Measurements from ENCODE around the gene PLD1. TPM values are rescaled to one million over a fixed set of nuclear protein-coding genes. Genes with fewer than 3 reads are reported as not detected.

Gene PLD1
- total RNA-seq, 5 donors from 2014 or later (not counting 1 experiment from before 2014, with no cell fraction given) = 1.8 to 3.9 (median 3.2) TPM

GRCh38 chr3:171703144-171703543 is 107.1 kb downstream of the PLD1 start:
- CTCF ChIA-PET = interaction anchor here in 1 of 2 donors (1.2 to 1.8 kb wide), 2 partner anchors 131 to 639 kb away, joined by 3 to 9 read pairs; no protein-coding TSS in a partner anchor
- POLR2A ChIA-PET = no interaction called here
- no peak for DNase-seq

DNA sequence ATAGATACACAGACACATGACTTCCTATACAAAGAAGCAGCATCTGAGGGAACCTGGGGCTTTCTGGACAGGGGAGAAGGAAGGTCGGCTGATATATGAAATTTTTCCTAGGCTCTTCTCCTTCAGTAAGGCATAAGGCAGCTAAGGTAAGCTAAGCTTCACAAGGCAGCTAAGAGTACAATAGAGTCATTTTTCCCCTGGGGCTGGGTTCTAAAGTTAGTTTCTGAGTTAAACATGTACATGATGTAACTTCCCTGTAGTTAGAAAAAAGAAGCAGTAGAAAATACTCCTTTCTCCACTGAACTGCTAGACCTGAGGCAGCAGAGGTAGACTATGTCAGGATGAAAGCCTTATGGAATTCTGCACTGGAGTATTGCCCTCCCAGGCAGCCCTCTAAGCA is 109.6 kb downstream of the PLD1 start:
- Histone ChIP-seq H3K4me3 (ENCODE audit: control insufficient read depth in 1 of 2, extremely low read depth in 1 of 2, low read length in 1 of 2) (no peak overlapping the region), H3K4me1 (ENCODE audit: control insufficient read depth in 1 of 2, extremely low read depth in 1 of 2, insufficient read depth in 2 of 2, low read length in 2 of 2) (no peaks in the 10 kb centered on the region), H3K27ac (ENCODE audit: low read length) (no peak overlapping the region), H3K36me3 (ENCODE audit: control insufficient read depth in 2 of 2, extremely low read depth in 1 of 2, insufficient read depth in 1 of 2, low read length in 1 of 2) (no peaks in the 10 kb centered on the region), H3K27me3 (replicated peaks in 1 of 2; ENCODE audit: control insufficient read depth in 2 of 2, extremely low read depth in 1 of 2, insufficient read depth in 2 of 2, low read length in 1 of 2) (peaks cover 0 to 3% of the 10 kb centered on the region in 2 experiments), H3K9me3 (no peaks in the 10 kb centered on the region)
- H3K4me1 Mint-ChIP-seq = no peaks in the 10 kb centered on the region
- H3K27ac Mint-ChIP-seq = no peak overlapping the region
- DNase-seq = no peak
- no peak for ATAC-seq (replicated peaks in 1 of 4)
- H3K27me3 Mint-ChIP-seq = peaks cover 25 to 28% of the 10 kb centered on the region in 2 donors
- peaks cover 0 to 6% (median 0%) of the 10 kb centered on the region in 3 donors for H3K9me3 Mint-ChIP-seq
- WGBS (ENCODE audit: insufficient coverage) = no CpG with 5 or more reads among the region's 1 CpG
- ChIA-PET POLR2A (no interaction called here), CTCF (no interaction called here)
- no peak overlapping the region for H3K4me3 Mint-ChIP-seq
- no peaks in the 10 kb centered on the region for H3K36me3 Mint-ChIP-seq

More at GRCh38 chr3:171703144-171703543, 107.1 kb downstream of the PLD1 start:
- no peaks in the 10 kb centered on the region for H3K4me1 ChIP-seq (ENCODE audit: control insufficient read depth in 1 of 2, extremely low read depth in 1 of 2, insufficient read depth in 2 of 2, low read length in 2 of 2)
- ATAC-seq (replicated peaks in 1 of 4) = no peak
- no CpG with 5 or more reads among the region's 2 CpGs for WGBS (ENCODE audit: insufficient coverage)
- no peak overlapping the region for H3K4me3 ChIP-seq (ENCODE audit: control insufficient read depth in 1 of 2, extremely low read depth in 1 of 2, low read length in 1 of 2)
- no peaks in the 10 kb centered on the region for H3K27me3 ChIP-seq (replicated peaks in 1 of 2; ENCODE audit: control insufficient read depth in 2 of 2, extremely low read depth in 1 of 2, insufficient read depth in 2 of 2, low read length in 1 of 2)
- Mint-ChIP-seq H3K27ac (no peak overlapping the region), H3K4me1 (no peaks in the 10 kb centered on the region), H3K4me3 (no peak overlapping the region), H3K9me3 (peaks cover 0 to 6% (median 0%) of the 10 kb centered on the region in 3 donors), H3K36me3 (no peaks in the 10 kb centered on the region), H3K27me3 (peaks cover 17 to 20% of the 10 kb centered on the region in 2 donors)
- no peaks in the 10 kb centered on the region for H3K9me3 ChIP-seq
- no peaks in the 10 kb centered on the region for H3K36me3 ChIP-seq (ENCODE audit: control insufficient read depth in 2 of 2, extremely low read depth in 1 of 2, insufficient read depth in 1 of 2, low read length in 1 of 2)
- H3K27ac ChIP-seq (ENCODE audit: low read length) = no peak overlapping the region

DNA sequence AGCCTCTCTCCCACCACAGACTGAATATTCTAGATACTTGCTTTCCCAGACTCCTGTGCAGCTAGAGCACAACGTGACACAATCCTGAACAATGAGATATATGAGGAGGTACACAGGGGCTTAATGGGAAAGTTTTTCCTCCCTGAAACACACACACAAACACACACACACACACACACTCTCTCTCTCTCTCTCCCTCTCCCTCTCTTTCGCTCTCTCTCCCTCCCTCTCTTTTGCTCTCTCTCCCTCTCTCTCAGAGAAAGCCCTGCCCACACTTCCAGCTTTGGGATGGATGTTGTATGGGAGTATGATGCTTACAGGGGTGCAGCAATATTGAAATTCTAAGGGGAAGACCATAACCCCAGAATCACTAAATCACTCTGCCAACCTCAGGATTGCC is 110.1 kb downstream of the PLD1 start:
- Histone ChIP-seq H3K27me3 (replicated peaks in 1 of 2; ENCODE audit: control insufficient read depth in 2 of 2, extremely low read depth in 1 of 2, insufficient read depth in 2 of 2, low read length in 1 of 2) (peaks cover 0 to 3% of the 10 kb centered on the region in 2 experiments), H3K27ac (ENCODE audit: low read length) (no peak overlapping the region), H3K36me3 (ENCODE audit: control insufficient read depth in 2 of 2, extremely low read depth in 1 of 2, insufficient read depth in 1 of 2, low read length in 1 of 2) (no peaks in the 10 kb centered on the region), H3K9me3 (no peaks in the 10 kb centered on the region), H3K4me1 (ENCODE audit: control insufficient read depth in 1 of 2, extremely low read depth in 1 of 2, insufficient read depth in 2 of 2, low read length in 2 of 2) (no peaks in the 10 kb centered on the region), H3K4me3 (ENCODE audit: control insufficient read depth in 1 of 2, extremely low read depth in 1 of 2, low read length in 1 of 2) (no peak overlapping the region)
- POLR2A ChIA-PET = no interaction called here
- H3K27ac Mint-ChIP-seq = no peak overlapping the region
- H3K4me3 Mint-ChIP-seq = no peak overlapping the region
- DNase-seq = no peak
- ATAC-seq (replicated peaks in 1 of 4) = no peak
- CTCF ChIA-PET = no interaction called here
- H3K27me3 Mint-ChIP-seq = peaks cover 25 to 28% of the 10 kb centered on the region in 2 donors
- WGBS (ENCODE audit: insufficient coverage) = no CpG with 5 or more reads among the region's 2 CpGs
- H3K4me1 Mint-ChIP-seq = no peaks in the 10 kb centered on the region
- H3K36me3 Mint-ChIP-seq = no peaks in the 10 kb centered on the region
- peaks cover 0 to 6% (median 0%) of the 10 kb centered on the region in 3 donors for H3K9me3 Mint-ChIP-seq

DNA sequence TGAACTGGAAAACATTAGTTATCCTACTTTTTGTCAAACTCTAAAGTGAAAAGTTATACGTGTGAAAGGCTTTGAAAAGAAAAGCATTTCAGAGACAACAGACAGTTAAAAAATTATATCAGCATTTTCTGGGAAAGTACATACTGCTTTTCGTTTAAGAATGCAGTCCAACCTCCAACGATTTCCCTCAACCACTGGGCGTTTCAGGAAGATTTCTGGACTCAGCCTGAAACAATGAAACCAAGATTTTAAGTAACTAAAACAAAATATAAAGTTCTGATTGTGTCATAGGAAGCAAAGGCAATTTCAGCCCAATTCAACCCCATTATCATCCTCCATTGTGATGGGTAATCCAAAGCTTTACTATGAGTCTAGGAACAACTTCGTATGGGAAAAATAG is 110.7 kb downstream of the PLD1 start:
- no peaks in the 10 kb centered on the region for H3K9me3 ChIP-seq
- no peak overlapping the region for H3K4me3 ChIP-seq (ENCODE audit: control insufficient read depth in 1 of 2, extremely low read depth in 1 of 2, low read length in 1 of 2)
- no peaks in the 10 kb centered on the region for H3K4me1 ChIP-seq (ENCODE audit: control insufficient read depth in 1 of 2, extremely low read depth in 1 of 2, insufficient read depth in 2 of 2, low read length in 2 of 2)
- DNase-seq (no peak), ATAC-seq (replicated peaks in 1 of 4) (no peak)
- H3K36me3 ChIP-seq (ENCODE audit: control insufficient read depth in 2 of 2, extremely low read depth in 1 of 2, insufficient read depth in 1 of 2, low read length in 1 of 2) = no peaks in the 10 kb centered on the region
- H3K4me1 Mint-ChIP-seq = no peaks in the 10 kb centered on the region
- no peak overlapping the region for H3K4me3 Mint-ChIP-seq
- ChIA-PET CTCF (interaction anchor here (0.5 to 0.6 kb wide), 2 partner anchors 221 to 1013 kb away, joined by 3 to 4 read pairs; no protein-coding TSS in a partner anchor), POLR2A (no interaction called here)
- H3K27ac Mint-ChIP-seq = no peak overlapping the region
- no peaks in the 10 kb centered on the region for H3K36me3 Mint-ChIP-seq
- WGBS (ENCODE audit: insufficient coverage) = 100% methylated on average over 1 of the region's 5 CpGs
- peaks cover 0 to 6% (median 0%) of the 10 kb centered on the region in 3 donors for H3K9me3 Mint-ChIP-seq
- peaks cover 0 to 3% of the 10 kb centered on the region in 2 experiments for H3K27me3 ChIP-seq (replicated peaks in 1 of 2; ENCODE audit: control insufficient read depth in 2 of 2, extremely low read depth in 1 of 2, insufficient read depth in 2 of 2, low read length in 1 of 2)
- peaks cover 25 to 28% of the 10 kb centered on the region in 2 donors for H3K27me3 Mint-ChIP-seq
- H3K27ac ChIP-seq (ENCODE audit: low read length) = no peak overlapping the region

GRCh38 chr3:171696805-171697204 is 113.5 kb downstream of the PLD1 start:
- H3K9me3 ChIP-seq = no peaks in the 10 kb centered on the region
- no peak overlapping the region for H3K4me3 ChIP-seq (ENCODE audit: control insufficient read depth in 1 of 2, extremely low read depth in 1 of 2, low read length in 1 of 2)
- Mint-ChIP-seq H3K27ac (no peak overlapping the region), H3K4me1 (no peaks in the 10 kb centered on the region), H3K27me3 (peaks cover 24 to 32% of the 10 kb centered on the region in 2 donors), H3K9me3 (no peaks in the 10 kb centered on the region), H3K4me3 (no peak overlapping the region), H3K36me3 (no peaks in the 10 kb centered on the region)
- ChIA-PET POLR2A (no interaction called here), CTCF (interaction anchor here in 1 of 2 donors (0.7 kb wide), 3 partner anchors 18 to 43 kb away, joined by 3 to 6 read pairs (median 4); no protein-coding TSS in a partner anchor)
- peaks cover 0 to 3% of the 10 kb centered on the region in 2 experiments for H3K27me3 ChIP-seq (replicated peaks in 1 of 2; ENCODE audit: control insufficient read depth in 2 of 2, extremely low read depth in 1 of 2, insufficient read depth in 2 of 2, low read length in 1 of 2)
- ATAC-seq (replicated peaks in 1 of 4) (no peak), DNase-seq (no peak)
- H3K27ac ChIP-seq (ENCODE audit: low read length) = no peak overlapping the region
- H3K4me1 ChIP-seq (ENCODE audit: control insufficient read depth in 1 of 2, extremely low read depth in 1 of 2, insufficient read depth in 2 of 2, low read length in 2 of 2) = no peaks in the 10 kb centered on the region
- H3K36me3 ChIP-seq (ENCODE audit: control insufficient read depth in 2 of 2, extremely low read depth in 1 of 2, insufficient read depth in 1 of 2, low read length in 1 of 2) = no peaks in the 10 kb centered on the region
- WGBS (ENCODE audit: insufficient coverage) = 92% methylated on average over 5 of the region's 6 CpGs

DNA sequence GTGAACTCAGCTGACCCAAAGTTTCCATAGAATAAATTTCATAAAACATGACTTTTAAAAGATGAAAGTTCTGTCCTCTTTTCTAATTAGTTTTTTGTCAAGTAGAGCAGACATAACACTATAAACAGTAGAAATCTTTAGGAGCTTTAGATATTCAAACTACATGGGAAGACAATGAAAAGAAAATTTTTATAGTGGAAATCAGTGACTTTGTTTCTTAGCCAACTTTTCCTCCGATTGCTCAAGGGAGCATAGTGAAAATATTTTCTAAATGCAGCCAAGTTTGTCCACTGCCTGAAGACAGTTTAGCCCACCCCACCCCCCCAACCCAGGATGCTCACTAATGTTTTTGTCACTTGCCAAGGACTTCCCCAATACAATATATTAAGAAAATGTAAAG is 114.9 kb downstream of the PLD1 start:
- no peaks in the 10 kb centered on the region for H3K36me3 Mint-ChIP-seq
- no peaks in the 10 kb centered on the region for H3K4me1 ChIP-seq (ENCODE audit: control insufficient read depth in 1 of 2, extremely low read depth in 1 of 2, insufficient read depth in 2 of 2, low read length in 2 of 2)
- H3K27ac ChIP-seq (ENCODE audit: low read length) = no peak overlapping the region
- ChIA-PET CTCF (no interaction called here), POLR2A (no interaction called here)
- peaks cover 0 to 3% of the 10 kb centered on the region in 2 experiments for H3K27me3 ChIP-seq (replicated peaks in 1 of 2; ENCODE audit: control insufficient read depth in 2 of 2, extremely low read depth in 1 of 2, insufficient read depth in 2 of 2, low read length in 1 of 2)
- peaks cover 16 to 32% of the 10 kb centered on the region in 2 donors for H3K27me3 Mint-ChIP-seq
- no peaks in the 10 kb centered on the region for H3K9me3 ChIP-seq
- no peaks in the 10 kb centered on the region for H3K9me3 Mint-ChIP-seq
- ATAC-seq (replicated peaks in 1 of 4) = no peak
- no peaks in the 10 kb centered on the region for H3K36me3 ChIP-seq (ENCODE audit: control insufficient read depth in 2 of 2, extremely low read depth in 1 of 2, insufficient read depth in 1 of 2, low read length in 1 of 2)
- H3K4me1 Mint-ChIP-seq = peaks cover 0 to 4% (median under 1%) of the 10 kb centered on the region in 3 donors
- no peak overlapping the region for H3K4me3 ChIP-seq (ENCODE audit: control insufficient read depth in 1 of 2, extremely low read depth in 1 of 2, low read length in 1 of 2)
- no peak for DNase-seq
- no peak overlapping the region for H3K4me3 Mint-ChIP-seq
- H3K27ac Mint-ChIP-seq = no peak overlapping the region
- WGBS (ENCODE audit: insufficient coverage) = no CpG with 5 or more reads among the region's 1 CpG

GRCh38 chr3:171694888-171695287 is 115.4 kb downstream of the PLD1 start:
- H3K9me3 Mint-ChIP-seq = no peaks in the 10 kb centered on the region
- Histone ChIP-seq H3K9me3 (no peaks in the 10 kb centered on the region), H3K36me3 (ENCODE audit: control insufficient read depth in 2 of 2, extremely low read depth in 1 of 2, insufficient read depth in 1 of 2, low read length in 1 of 2) (no peaks in the 10 kb centered on the region), H3K27ac (ENCODE audit: low read length) (no peak overlapping the region), H3K27me3 (replicated peaks in 1 of 2; ENCODE audit: control insufficient read depth in 2 of 2, extremely low read depth in 1 of 2, insufficient read depth in 2 of 2, low read length in 1 of 2) (peaks cover 0 to 3% of the 10 kb centered on the region in 2 experiments), H3K4me3 (ENCODE audit: control insufficient read depth in 1 of 2, extremely low read depth in 1 of 2, low read length in 1 of 2) (no peak overlapping the region), H3K4me1 (ENCODE audit: control insufficient read depth in 1 of 2, extremely low read depth in 1 of 2, insufficient read depth in 2 of 2, low read length in 2 of 2) (no peaks in the 10 kb centered on the region)
- CTCF ChIA-PET = no interaction called here
- ATAC-seq (replicated peaks in 1 of 4) = no peak
- H3K27me3 Mint-ChIP-seq = peaks cover 11 to 26% of the 10 kb centered on the region in 2 donors
- no peak overlapping the region for H3K4me3 Mint-ChIP-seq
- peaks cover 0 to 7% (median 4%) of the 10 kb centered on the region in 3 donors for H3K4me1 Mint-ChIP-seq
- no peak for DNase-seq
- no peaks in the 10 kb centered on the region for H3K36me3 Mint-ChIP-seq
- H3K27ac Mint-ChIP-seq = no peak overlapping the region
- POLR2A ChIA-PET = no interaction called here
- no CpG with 5 or more reads among the region's 1 CpG for WGBS (ENCODE audit: insufficient coverage)

All from T-cell (primary cell).